SU-DHL-6 (cell line): ENCODE data around the gene TANC2.

ENCODE experiments used
- CTCF ChIP-seq: fragments of 200-600 bp; sonication (generic); IDR thresholded peaks from one replicate; pipeline ENCODE4 v1.5.1; 2017; ENCODE audit warnings: antibody characterized with exemption, mild to moderate bottlenecking, low read length, moderate library complexity; ENCODE audit not compliant: insufficient read depth, poor library complexity, severe bottlenecking
- EZH2phosphoT487 ChIP-seq: fragments of 200-600 bp; sonication (generic), shearing (Covaris generic); conservative IDR thresholded peaks from 2 replicates; pipeline ENCODE4 v1.6.1; 2018; ENCODE audit warnings: mild to moderate bottlenecking, antibody characterized with exemption, low read length, moderate library complexity, mixed read lengths

- no peak for TF ChIP-seq CTCF
- TF ChIP-seq EZH2phosphoT487 = no peak
These were observed 580 bp downstream of the TANC2 start for GRCh38 chr17:62966426-62967204.
